Testis (tissue), 2 donors: ENCODE data around the gene NUTM2E.
"Not testable (repeated sequence)": the region's sequence is repeated elsewhere in the genome, so short reads cannot be mapped to it uniquely, and the experiment has no call there.

ENCODE experiments used
- CTCF ChIP-seq, 3 experiments: fragments of 450-650 bp in 2 of 3; fragments of 200-600 bp in 1 of 3; sonication (generic) in 1 of 3; IDR thresholded peaks; one replicate each; pipeline ENCODE4 v1.5.1; 2016 to 2019; ENCODE audit warnings: antibody characterized with exemption in 3 of 3, mild to moderate bottlenecking in 2 of 3, moderate library complexity in 1 of 3
- POLR2A ChIP-seq: fragments of 450-650 bp; IDR thresholded peaks from one replicate; pipeline ENCODE4 v1.6.1; 2017; ENCODE audit warnings: antibody characterized with exemption, mild to moderate bottlenecking, moderate library complexity

GRCh38 chr10:79868023-79868422, 41.5 kb downstream of the NUTM2E start:
- not testable (repeated sequence) for TF ChIP-seq CTCF (IDR thresholded peaks at IDR 0.05); POLR2A
